ENCODE results near the gene IFNA1. TPM values are rescaled to one million over a fixed set of nuclear protein-coding genes. Genes with fewer than 3 reads are reported as not detected.
"Not testable (repeated sequence)": the region's sequence is repeated elsewhere in the genome, so short reads cannot be mapped to it uniquely, and the experiment has no call there.

IFNA1 gene
- total and polyA plus RNA-seq, 2 donors (not counting 1 experiment from before 2014, with no cell fraction given), result not detected

DNA sequence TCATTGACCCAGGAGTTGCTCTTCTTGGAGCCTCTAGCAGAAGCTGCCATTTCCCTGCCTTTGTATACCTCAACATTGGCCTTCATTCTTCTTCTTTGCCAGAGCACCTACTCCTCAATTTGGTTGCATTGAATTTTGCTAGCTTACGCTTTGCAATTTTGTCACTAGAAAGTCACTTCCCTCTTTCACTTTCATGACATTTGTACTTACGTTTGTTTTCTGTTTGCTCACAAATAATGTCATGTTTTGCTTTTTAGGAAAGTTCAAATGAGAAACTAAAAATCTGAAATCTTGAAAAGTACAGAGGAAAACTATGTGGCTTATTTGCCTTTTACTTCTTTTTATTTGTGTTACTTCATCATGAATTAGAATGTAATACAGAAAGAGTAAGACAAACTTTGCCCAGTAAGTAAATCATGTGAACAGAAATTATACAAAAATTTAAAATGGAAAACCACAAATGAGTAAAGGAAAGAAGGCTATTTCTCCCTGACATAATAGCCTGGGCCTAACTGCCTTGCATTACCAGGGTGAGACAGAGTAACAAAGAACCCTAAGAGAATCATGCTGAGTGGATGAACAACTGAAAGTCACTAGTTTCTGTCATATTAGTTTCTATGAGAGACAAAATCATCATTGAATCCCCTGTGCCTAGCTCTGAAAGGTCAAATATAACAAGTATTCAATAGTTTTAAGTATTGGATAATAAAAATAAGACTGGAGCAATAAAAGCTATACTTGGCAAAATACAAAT, 7.4 kb upstream of the IFNA1 start:
- H3K9me3 ChIP-seq (ENCODE audit: control insufficient read depth, insufficient read depth, low read depth, low read length), result no peaks in the 10 kb centered on the region
- no peak overlapping the region for H2AFZ ChIP-seq (ENCODE audit: low read length)
- H3K79me2 ChIP-seq (ENCODE audit: control insufficient read depth, insufficient read depth, low read length), result no peaks in the 10 kb centered on the region
- no peak overlapping the region for H3K27ac ChIP-seq (ENCODE audit: insufficient read depth, low read length)
- no peak overlapping the region for H3K9ac ChIP-seq (ENCODE audit: insufficient read depth, low read length)
- TF ChIP-seq EZH2 (IDR thresholded peaks at IDR 0.05; ENCODE audit: low read length, missing control alignments), result no peak
- TF ChIP-seq, protein P1, sequence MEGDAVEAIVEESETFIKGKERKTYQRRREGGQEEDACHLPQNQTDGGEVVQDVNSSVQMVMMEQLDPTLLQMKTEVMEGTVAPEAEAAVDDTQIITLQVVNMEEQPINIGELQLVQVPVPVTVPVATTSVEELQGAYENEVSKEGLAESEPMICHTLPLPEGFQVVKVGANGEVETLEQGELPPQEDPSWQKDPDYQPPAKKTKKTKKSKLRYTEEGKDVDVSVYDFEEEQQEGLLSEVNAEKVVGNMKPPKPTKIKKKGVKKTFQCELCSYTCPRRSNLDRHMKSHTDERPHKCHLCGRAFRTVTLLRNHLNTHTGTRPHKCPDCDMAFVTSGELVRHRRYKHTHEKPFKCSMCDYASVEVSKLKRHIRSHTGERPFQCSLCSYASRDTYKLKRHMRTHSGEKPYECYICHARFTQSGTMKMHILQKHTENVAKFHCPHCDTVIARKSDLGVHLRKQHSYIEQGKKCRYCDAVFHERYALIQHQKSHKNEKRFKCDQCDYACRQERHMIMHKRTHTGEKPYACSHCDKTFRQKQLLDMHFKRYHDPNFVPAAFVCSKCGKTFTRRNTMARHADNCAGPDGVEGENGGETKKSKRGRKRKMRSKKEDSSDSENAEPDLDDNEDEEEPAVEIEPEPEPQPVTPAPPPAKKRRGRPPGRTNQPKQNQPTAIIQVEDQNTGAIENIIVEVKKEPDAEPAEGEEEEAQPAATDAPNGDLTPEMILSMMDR (conservative IDR thresholded peaks at IDR 0.05 in 1 of 2, IDR thresholded peaks at IDR 0.05 in 1 of 2; ENCODE audit: low read depth in 1 of 2, low read length in 2 of 2), result no peak
- no peak for DNase-seq (ENCODE audit: low read depth in 2 of 2)
- H3K4me2 ChIP-seq (ENCODE audit: extremely low read depth, insufficient read depth, low read length), result no peak overlapping the region
- H3K4me1 ChIP-seq (ENCODE audit: control insufficient read depth, extremely low read depth, insufficient read depth, low read length), result no peaks in the 10 kb centered on the region
- no peaks in the 10 kb centered on the region for H4K20me1 ChIP-seq (ENCODE audit: control insufficient read depth, extremely low read depth, insufficient read depth, low read length)
- H3K36me3 ChIP-seq (ENCODE audit: control insufficient read depth, insufficient read depth, low read length), result no peaks in the 10 kb centered on the region
- H3K27me3 ChIP-seq (ENCODE audit: control insufficient read depth, insufficient read depth, low read length), result peaks cover 10% of the 10 kb centered on the region
- no peak overlapping the region for H3K4me3 ChIP-seq (replicated peaks in 1 of 4; ENCODE audit: control extremely low read depth in 1 of 4, insufficient read depth in 1 of 4, low read depth in 3 of 4, low read length in 4 of 4)

DNA sequence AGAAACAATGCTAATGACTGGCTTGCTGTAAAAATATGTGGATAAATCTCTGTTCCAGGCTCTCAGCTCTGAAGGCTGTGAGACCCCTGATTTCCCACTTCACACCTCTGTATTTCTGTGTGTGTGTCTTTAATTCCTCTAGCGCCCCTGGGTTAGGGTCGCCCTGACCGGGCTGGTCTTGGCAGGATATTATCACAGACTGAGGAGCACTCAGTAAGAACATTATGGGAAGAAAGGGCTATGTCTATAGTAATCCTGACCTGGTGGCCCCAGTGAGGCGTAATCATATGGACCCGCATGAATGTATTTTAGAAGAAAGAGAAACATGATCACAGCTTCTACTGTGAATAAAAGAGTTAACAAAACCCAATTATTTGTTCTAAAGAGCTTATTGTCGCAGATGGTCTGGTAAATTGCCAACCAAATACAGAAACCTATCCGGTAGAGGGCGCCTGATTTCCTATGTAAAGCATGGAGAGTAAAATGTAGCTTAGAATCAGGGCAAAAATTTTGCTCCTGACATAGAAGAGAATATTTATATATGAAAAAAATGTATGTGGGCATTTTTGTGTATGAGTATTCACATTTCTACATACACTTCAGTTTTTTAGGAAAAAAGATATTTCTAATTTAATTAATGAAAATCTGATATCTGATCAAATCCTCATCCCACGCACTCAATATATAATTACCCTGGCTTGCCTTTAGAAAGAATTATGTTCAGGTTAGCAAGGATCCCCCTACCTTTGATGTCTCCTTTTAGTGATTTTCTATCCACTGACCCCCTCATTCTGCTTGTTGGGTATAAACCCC, 5.8 kb upstream of the IFNA1 start:
- Histone ChIP-seq H3K36me3 (ENCODE audit: control insufficient read depth, insufficient read depth, low read length) (no peaks in the 10 kb centered on the region), H4K20me1 (ENCODE audit: control insufficient read depth, extremely low read depth, insufficient read depth, low read length) (no peaks in the 10 kb centered on the region), H3K27ac (ENCODE audit: insufficient read depth, low read length) (no peak overlapping the region), H3K9ac (ENCODE audit: insufficient read depth, low read length) (no peak overlapping the region), H3K79me2 (ENCODE audit: control insufficient read depth, insufficient read depth, low read length) (no peaks in the 10 kb centered on the region), H3K4me1 (ENCODE audit: control insufficient read depth, extremely low read depth, insufficient read depth, low read length) (no peaks in the 10 kb centered on the region), H3K4me3 (replicated peaks in 1 of 4; ENCODE audit: control extremely low read depth in 1 of 4, insufficient read depth in 1 of 4, low read depth in 3 of 4, low read length in 4 of 4) (no peak overlapping the region), H3K4me2 (ENCODE audit: extremely low read depth, insufficient read depth, low read length) (no peak overlapping the region), H3K9me3 (ENCODE audit: control insufficient read depth, insufficient read depth, low read depth, low read length) (no peaks in the 10 kb centered on the region), H3K27me3 (ENCODE audit: control insufficient read depth, insufficient read depth, low read length) (peaks cover 4% of the 10 kb centered on the region), H2AFZ (ENCODE audit: low read length) (no peak overlapping the region)
- TF ChIP-seq EZH2 (IDR thresholded peaks at IDR 0.05; ENCODE audit: low read length, missing control alignments), result no peak
- TF ChIP-seq, protein P1 (conservative IDR thresholded peaks at IDR 0.05 in 1 of 2, IDR thresholded peaks at IDR 0.05 in 1 of 2; ENCODE audit: low read depth in 1 of 2, low read length in 2 of 2), result peak; percentile 54 to 62
- DNase-seq (ENCODE audit: low read depth in 2 of 2), result peak; percentile 62 to 83

DNA sequence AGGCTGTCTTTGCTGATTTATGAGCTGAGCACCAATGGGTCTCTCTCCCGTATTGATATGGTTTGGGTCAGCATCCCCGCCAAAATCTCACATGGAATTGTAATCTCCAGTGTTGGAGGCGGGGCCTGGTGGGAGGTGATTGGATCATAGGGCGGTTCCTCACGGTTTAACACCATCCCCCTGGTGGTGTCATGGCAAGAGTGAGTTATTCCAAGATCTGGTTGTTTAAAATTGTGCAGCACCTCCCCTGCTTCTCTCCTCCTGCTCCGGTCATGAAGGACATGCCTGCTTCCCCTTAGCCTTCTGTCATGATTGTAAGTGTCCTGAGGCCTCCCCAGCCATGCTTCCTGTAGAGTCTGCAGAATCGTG, 5.2 kb upstream of the IFNA1 start:
- H3K4me1 ChIP-seq (ENCODE audit: control insufficient read depth, extremely low read depth, insufficient read depth, low read length); H3K4me2 ChIP-seq (ENCODE audit: extremely low read depth, insufficient read depth, low read length); H3K9ac ChIP-seq (ENCODE audit: insufficient read depth, low read length); H2AFZ ChIP-seq (ENCODE audit: low read length); H3K4me3 ChIP-seq (replicated peaks in 1 of 4; ENCODE audit: control extremely low read depth in 1 of 4, insufficient read depth in 1 of 4, low read depth in 3 of 4, low read length in 4 of 4); DNase-seq (ENCODE audit: low read depth in 2 of 2); H3K9me3 ChIP-seq (ENCODE audit: control insufficient read depth, insufficient read depth, low read depth, low read length); H4K20me1 ChIP-seq (ENCODE audit: control insufficient read depth, extremely low read depth, insufficient read depth, low read length); H3K27me3 ChIP-seq (ENCODE audit: control insufficient read depth, insufficient read depth, low read length); H3K36me3 ChIP-seq (ENCODE audit: control insufficient read depth, insufficient read depth, low read length); H3K79me2 ChIP-seq (ENCODE audit: control insufficient read depth, insufficient read depth, low read length); H3K27ac ChIP-seq (ENCODE audit: insufficient read depth, low read length): not testable (repeated sequence)

Data from fibroblast of lung (primary cell).